OCI-LY1 (cell line): ENCODE measurements around the gene ABCB6.

ENCODE experiments used
- CTCF ChIP-seq: fragments of 200-600 bp; sonication (generic), shearing (Covaris generic); IDR thresholded peaks from 2 replicates; pipeline ENCODE4 v1.5.1; 2017; ENCODE audit warnings: mild to moderate bottlenecking, antibody characterized with exemption, low read length, moderate library complexity, mixed read lengths
- EZH2 ChIP-seq: fragments of 200-600 bp; sonication (generic), shearing (Covaris generic); IDR thresholded peaks from 2 replicates; pipeline ENCODE4 v1.8.0; 2017; ENCODE audit warnings: borderline replicate concordance, mixed run types, mild to moderate bottlenecking, antibody characterized with exemption, low read length, moderate library complexity, mixed read lengths

- TF ChIP-seq CTCF, result no peak
- TF ChIP-seq EZH2, result no peak
Observed at GRCh38 chr2:219251656-219252055, 32.9 kb upstream of the ABCB6 start.
